Gastrocnemius medialis (tissue), 4 donors: ENCODE data around the gene FUT1. TPM values are rescaled to one million over a fixed set of nuclear protein-coding genes. Genes with fewer than 3 reads are reported as not detected.
A peak's percentile ranks its signal among the peaks of the same experiment; 100 is the strongest.

Source experiments
- ATAC-seq, 2 donors: fragments of 150-250 bp; one replicate each; pipeline ENCODE4 v1.9.1; 2016
- DNase-seq, 2 donors: peaks; one replicate each; pipeline ENCODE4 v3.0.0-alpha.2; 2019
- H3K27ac ChIP-seq, 4 donors: fragments of 200-600 bp; sonication (generic); 1 replicate in 1 of 4; 2 replicates in 3 of 4; pipeline ENCODE4 v1.5.1; 2016 to 2018; ENCODE audit warnings: mild to moderate bottlenecking in 2 of 4, moderate library complexity in 1 of 4
- H3K27me3 ChIP-seq, 3 donors: fragments of 200-600 bp; sonication (generic) in 2 of 3; 1 replicate in 1 of 3; 2 replicates in 2 of 3; pipeline versions ENCODE4 v1.5.1 to v1.6.0; 2016 to 2019; ENCODE audit warnings: mild to moderate bottlenecking in 1 of 3, moderate library complexity in 1 of 3
- H3K36me3 ChIP-seq, 2 donors: fragments of 200-600 bp; sonication (generic) in 1 of 2; one replicate each; pipeline ENCODE4 v1.5.1; 2017 to 2018
- H3K4me1 ChIP-seq, 2 donors: fragments of 200-600 bp; sonication (generic) in 1 of 2; one replicate each; pipeline ENCODE4 v1.5.1; 2016 to 2017; ENCODE audit warnings: mild to moderate bottlenecking in 2 of 2
- H3K4me3 ChIP-seq, 4 donors: fragments of 200-600 bp; sonication (generic) in 3 of 4; 1 replicate in 1 of 4; 2 replicates in 3 of 4; pipeline ENCODE4 v1.5.1; 2016 to 2019; ENCODE audit warnings: mild to moderate bottlenecking in 2 of 4
- H3K9me3 ChIP-seq, 3 donors: fragments of 200-600 bp; sonication (generic) in 2 of 3; 1 replicate in 1 of 3; 2 replicates in 2 of 3; pipeline ENCODE4 v1.5.1; 2016 to 2019
- CTCF ChIP-seq, 5 experiments: fragments of 450-650 bp in 3 of 5; fragments of 200-600 bp in 2 of 5; sonication (generic) in 2 of 5; IDR thresholded peaks in 4 of 5; conservative IDR thresholded peaks in 1 of 5; 1 replicate in 4 of 5; 2 replicates in 1 of 5; pipeline ENCODE4 v1.5.1; 2016 to 2019; ENCODE audit warnings: antibody characterized with exemption in 5 of 5, mild to moderate bottlenecking in 3 of 5, moderate library complexity in 3 of 5
- POLR2A ChIP-seq, 2 donors: fragments of 450-650 bp; IDR thresholded peaks; one replicate each; pipeline ENCODE4 v1.6.1; 2017; ENCODE audit warnings: antibody characterized with exemption in 2 of 2, mild to moderate bottlenecking in 2 of 2, moderate library complexity in 2 of 2
- in situ Hi-C, 4 donors: fragments of 200-750 bp; cut with MboI; loops; one replicate each; pipeline versions ENCODE4 v1.15.0 to v1.8.0; 2017; ENCODE audit warnings: low sequenced_read_pairs in 4 of 4
- intact Hi-C: fragments of 100-400 bp; cut with DNase I; formaldehyde crosslinking; loops from one replicate; pipeline ENCODE4 v1.15.1; 2023; ENCODE audit warnings: low total_unique reads
- total RNA-seq, 4 donors: library from RNA; depleted of rRNA; stranded (reverse); fragments of >200 nt; gene quantifications; one replicate each; pipeline versions ENCODE4 v1.1.0 to v1.2.3, GENCODE V29; 2016

The FUT1 gene
- total RNA-seq, 4 donors from 2014 or later: 0.61 to 1.3 (median 0.98) TPM

GRCh38 chr19:48796298-48797083, 44.0 kb upstream of the FUT1 start:
- Histone ChIP-seq H3K27ac (peak overlapping the region; percentile 83 to 90 (median 86)), H3K4me1 (peaks cover 0 to 4% of the 10 kb centered on the region in 2 donors), H3K27me3 (no peaks in the 10 kb centered on the region), H3K4me3 (no peak overlapping the region), H3K9me3 (no peaks in the 10 kb centered on the region), H3K36me3 (no peaks in the 10 kb centered on the region)
- ATAC-seq (no peak), DNase-seq (no peak)
- intact Hi-C loops: loop anchor here (5.0 kb wide), 2 partner anchors 171 to 256 kb away; partner anchors contain the start of gene FTL
- no peak for TF ChIP-seq CTCF (IDR thresholded peaks at IDR 0.05 in 4 of 5, conservative IDR thresholded peaks at IDR 0.05 in 1 of 5)
- TF ChIP-seq POLR2A (IDR thresholded peaks at IDR 0.05): no peak
- in situ Hi-C loops: no loop called here

- in situ Hi-C loops (no loop called here), intact Hi-C loops (loop anchor here (1.0 to 5.0 kb wide), 4 partner anchors 15 to 257 kb away; partner anchors contain the start of genes BCAT2 and FTL)
- DNase-seq (peak in 1 of 2 donors; percentile 55), ATAC-seq (peak; percentile 31 to 33)
- no peaks in the 10 kb centered on the region for H3K9me3 ChIP-seq
- H3K27me3 ChIP-seq: no peaks in the 10 kb centered on the region
- no peak overlapping the region for H3K4me3 ChIP-seq
- H3K36me3 ChIP-seq: no peaks in the 10 kb centered on the region
- H3K27ac ChIP-seq: peak overlapping the region; percentile 83 to 90 (median 86)
- TF ChIP-seq CTCF (IDR thresholded peaks at IDR 0.05 in 4 of 5, conservative IDR thresholded peaks at IDR 0.05 in 1 of 5) (no peak), POLR2A (IDR thresholded peaks at IDR 0.05) (no peak)
- H3K4me1 ChIP-seq: peaks cover 0 to 4% of the 10 kb centered on the region in 2 donors
Observed at GRCh38 chr19:48795685-48796070, 43.2 kb upstream of the FUT1 start.

DNA sequence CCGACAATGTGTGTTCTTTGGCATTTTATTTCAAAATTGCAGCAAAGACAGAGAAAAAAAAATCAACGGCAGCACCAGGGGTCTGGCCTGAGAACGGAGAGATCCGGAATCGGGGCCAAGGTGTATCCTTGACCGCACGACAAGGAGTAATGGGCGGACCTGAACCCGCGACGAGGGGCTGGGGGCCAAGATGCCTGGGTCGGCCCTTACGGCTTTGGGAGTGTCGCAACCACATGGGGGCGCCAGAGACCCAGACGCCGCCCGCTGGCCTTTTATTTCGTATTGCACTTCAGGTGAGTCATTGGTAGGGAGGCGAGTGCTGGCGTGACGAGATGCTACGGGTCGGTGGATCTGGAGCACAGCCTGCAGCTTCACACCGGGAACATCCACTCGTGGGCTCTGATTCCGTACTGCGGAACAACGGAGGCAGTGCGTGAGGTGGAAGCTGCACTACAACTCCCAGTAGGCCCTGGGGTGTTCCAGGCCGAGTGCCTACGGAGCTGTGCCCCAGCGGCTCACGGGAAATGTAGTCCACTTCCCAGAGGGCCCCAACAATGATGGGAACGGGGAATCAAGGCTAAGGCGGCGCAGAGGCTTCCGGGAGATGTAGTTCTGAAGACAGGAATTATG, 42.7 kb upstream of the FUT1 start:
- Histone ChIP-seq H3K36me3 (no peaks in the 10 kb centered on the region), H3K27me3 (no peaks in the 10 kb centered on the region), H3K4me1 (peaks cover 0 to 4% of the 10 kb centered on the region in 2 donors), H3K9me3 (no peaks in the 10 kb centered on the region), H3K4me3 (peak overlapping the region; percentile 46 to 56 (median 51)), H3K27ac (peak overlapping the region; percentile 83 to 90 (median 86))
- intact Hi-C loops (loop anchor here (1.0 to 5.0 kb wide), 4 partner anchors 16 to 257 kb away; partner anchors contain the start of genes BCAT2 and FTL), in situ Hi-C loops (no loop called here)
- DNase-seq (peak; percentile 90 to 93), ATAC-seq (peak; percentile 97 to 98)
- peak; percentile 98 to 99 (median 99) for TF ChIP-seq CTCF (IDR thresholded peaks at IDR 0.05 in 4 of 5, conservative IDR thresholded peaks at IDR 0.05 in 1 of 5)
- no peak for TF ChIP-seq POLR2A (IDR thresholded peaks at IDR 0.05)

GRCh38 chr19:48794291-48794690, 41.9 kb upstream of the FUT1 start:
- ATAC-seq: no peak
- H3K9me3 ChIP-seq: no peaks in the 10 kb centered on the region
- DNase-seq: no peak
- H3K4me1 ChIP-seq: peaks cover 0 to 4% of the 10 kb centered on the region in 2 donors
- no peaks in the 10 kb centered on the region for H3K27me3 ChIP-seq
- intact Hi-C loops (loop anchor here (2.0 kb wide), 1 partner anchor 17 kb away; the partner anchor contains the start of gene BCAT2), in situ Hi-C loops (loop anchor here (5.0 kb wide), 2 partner anchors 38 to 48 kb away; no protein-coding TSS in a partner anchor)
- H3K36me3 ChIP-seq: no peaks in the 10 kb centered on the region
- TF ChIP-seq CTCF (IDR thresholded peaks at IDR 0.05 in 4 of 5, conservative IDR thresholded peaks at IDR 0.05 in 1 of 5) (no peak), POLR2A (IDR thresholded peaks at IDR 0.05) (no peak)
- peak overlapping the region; percentile 83 to 90 (median 86) for H3K27ac ChIP-seq
- no peak overlapping the region for H3K4me3 ChIP-seq
